ENCODE data around the gene ATXN10. TPM values are rescaled to one million over a fixed set of nuclear protein-coding genes. Genes with fewer than 3 reads are reported as not detected.

The ATXN10 gene
- total RNA-seq, 2 experiments from 2014 or later: 43.8 to 48.0 TPM

DNA sequence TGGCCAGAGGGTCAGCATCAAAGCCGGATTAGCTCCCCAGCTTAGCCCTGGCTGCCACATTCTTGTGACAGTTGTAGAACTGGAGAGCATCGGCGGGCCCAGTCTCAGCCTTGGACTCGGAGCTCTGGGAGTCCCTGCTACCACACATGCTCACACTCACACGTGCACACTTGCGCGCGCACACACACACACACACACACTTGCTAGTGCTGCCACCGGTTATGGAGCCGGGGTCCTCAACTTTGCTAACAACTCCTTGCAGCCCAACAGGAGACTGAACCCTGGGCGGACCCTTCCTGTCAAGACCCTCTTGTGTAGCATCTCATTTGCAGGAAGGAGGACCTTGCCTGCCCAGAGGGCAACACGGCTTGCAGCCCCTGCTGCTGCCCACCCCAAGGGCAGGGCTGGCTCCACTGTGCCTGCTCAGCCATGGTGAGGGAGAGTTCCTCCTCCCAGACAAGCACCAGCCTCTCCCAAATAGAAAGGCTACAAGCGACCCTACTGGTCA lies 197.8 kb downstream of the ATXN10 start:
- Mint-ChIP-seq H3K27me3 (peaks cover 29% of the 10 kb centered on the region), H3K4me3 (no peak overlapping the region), H3K9me3 (no peaks in the 10 kb centered on the region), H3K27ac (no peak overlapping the region), H3K36me3 (ENCODE audit: low read depth) (no peaks in the 10 kb centered on the region), H3K4me1 (ENCODE audit: low read depth) (peaks cover 8% of the 10 kb centered on the region)
- Histone ChIP-seq H3K4me1 (ENCODE audit: insufficient read depth, low read length) (peaks cover under 1% of the 10 kb centered on the region), H3K9me3 (ENCODE audit: control insufficient read depth in 1 of 2, insufficient read depth in 1 of 2, low read length in 2 of 2) (peaks cover 12 to 33% of the 10 kb centered on the region in 2 experiments), H3K4me3 (ENCODE audit: low read length) (no peak overlapping the region), H3K27ac (ENCODE audit: low read depth in 1 of 2, low read length in 2 of 2) (no peak overlapping the region), H3K36me3 (ENCODE audit: insufficient read depth, low read length) (no peaks in the 10 kb centered on the region), H3K27me3 (ENCODE audit: control insufficient read depth in 1 of 2, insufficient read depth in 2 of 2, low read length in 2 of 2) (peaks cover 17 to 37% of the 10 kb centered on the region in 2 experiments)
- ATAC-seq (ENCODE audit: poor library complexity): no peak
- POLR2A ChIA-PET: no interaction called here
- intact Hi-C loops (cut with DNase I, micrococcal nuclease): loop anchor here in 1 of 2 experiments (10.0 kb wide), 2 partner anchors 225 to 245 kb away; no protein-coding TSS in a partner anchor
- CTCF ChIA-PET: no interaction called here
- TF ChIP-seq, protein P1, sequence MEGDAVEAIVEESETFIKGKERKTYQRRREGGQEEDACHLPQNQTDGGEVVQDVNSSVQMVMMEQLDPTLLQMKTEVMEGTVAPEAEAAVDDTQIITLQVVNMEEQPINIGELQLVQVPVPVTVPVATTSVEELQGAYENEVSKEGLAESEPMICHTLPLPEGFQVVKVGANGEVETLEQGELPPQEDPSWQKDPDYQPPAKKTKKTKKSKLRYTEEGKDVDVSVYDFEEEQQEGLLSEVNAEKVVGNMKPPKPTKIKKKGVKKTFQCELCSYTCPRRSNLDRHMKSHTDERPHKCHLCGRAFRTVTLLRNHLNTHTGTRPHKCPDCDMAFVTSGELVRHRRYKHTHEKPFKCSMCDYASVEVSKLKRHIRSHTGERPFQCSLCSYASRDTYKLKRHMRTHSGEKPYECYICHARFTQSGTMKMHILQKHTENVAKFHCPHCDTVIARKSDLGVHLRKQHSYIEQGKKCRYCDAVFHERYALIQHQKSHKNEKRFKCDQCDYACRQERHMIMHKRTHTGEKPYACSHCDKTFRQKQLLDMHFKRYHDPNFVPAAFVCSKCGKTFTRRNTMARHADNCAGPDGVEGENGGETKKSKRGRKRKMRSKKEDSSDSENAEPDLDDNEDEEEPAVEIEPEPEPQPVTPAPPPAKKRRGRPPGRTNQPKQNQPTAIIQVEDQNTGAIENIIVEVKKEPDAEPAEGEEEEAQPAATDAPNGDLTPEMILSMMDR (IDR thresholded peaks at IDR 0.05): no peak
- no peak for DNase-seq

DNA sequence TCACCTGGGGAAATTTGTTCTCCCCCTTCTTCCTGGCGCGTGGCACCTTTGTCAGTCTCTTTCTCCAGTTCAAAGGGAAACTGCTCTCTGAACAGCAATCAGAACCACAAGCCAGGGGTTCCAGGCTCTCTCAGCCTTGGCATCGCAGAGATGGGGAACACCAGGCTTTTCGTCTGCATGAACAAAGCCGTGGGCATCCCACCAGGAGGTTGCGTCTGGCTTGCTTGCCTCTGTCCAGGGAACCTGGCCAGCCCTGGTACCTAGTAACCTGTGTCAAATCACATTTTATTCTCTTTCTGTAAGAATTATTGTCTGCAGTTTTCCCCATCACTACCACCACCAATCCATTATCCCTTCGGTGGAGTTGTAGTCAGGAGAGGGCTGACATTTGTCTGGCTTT lies 198.4 kb downstream of the ATXN10 start:
- ChIA-PET CTCF (no interaction called here), POLR2A (no interaction called here)
- intact Hi-C loops (cut with DNase I, micrococcal nuclease): no loop called here
- Histone ChIP-seq H3K27me3 (ENCODE audit: control insufficient read depth in 1 of 2, insufficient read depth in 2 of 2, low read length in 2 of 2) (peaks cover 15 to 30% of the 10 kb centered on the region in 2 experiments), H3K9me3 (ENCODE audit: control insufficient read depth in 1 of 2, insufficient read depth in 1 of 2, low read length in 2 of 2) (peaks cover 12 to 33% of the 10 kb centered on the region in 2 experiments), H3K4me1 (ENCODE audit: insufficient read depth, low read length) (no peaks in the 10 kb centered on the region), H3K27ac (ENCODE audit: low read depth in 1 of 2, low read length in 2 of 2) (no peak overlapping the region), H3K4me3 (ENCODE audit: low read length) (no peak overlapping the region), H3K36me3 (ENCODE audit: insufficient read depth, low read length) (no peaks in the 10 kb centered on the region)
- peaks cover 24% of the 10 kb centered on the region for H3K27me3 Mint-ChIP-seq
- no peaks in the 10 kb centered on the region for H3K9me3 Mint-ChIP-seq
- H3K4me3 Mint-ChIP-seq: no peak overlapping the region
- ATAC-seq (ENCODE audit: poor library complexity) (no peak), DNase-seq (no peak)
- H3K27ac Mint-ChIP-seq: no peak overlapping the region
- H3K4me1 Mint-ChIP-seq (ENCODE audit: low read depth): peaks cover 2% of the 10 kb centered on the region
- TF ChIP-seq, protein P1 (IDR thresholded peaks at IDR 0.05): no peak
- H3K36me3 Mint-ChIP-seq (ENCODE audit: low read depth): no peaks in the 10 kb centered on the region

- Histone ChIP-seq H3K27ac (ENCODE audit: low read depth in 1 of 2, low read length in 2 of 2) (no peak overlapping the region), H3K4me3 (ENCODE audit: low read length) (no peak overlapping the region), H3K36me3 (ENCODE audit: insufficient read depth, low read length) (no peaks in the 10 kb centered on the region), H3K4me1 (ENCODE audit: insufficient read depth, low read length) (no peaks in the 10 kb centered on the region), H3K27me3 (ENCODE audit: control insufficient read depth in 1 of 2, insufficient read depth in 2 of 2, low read length in 2 of 2) (peaks cover 11 to 16% of the 10 kb centered on the region in 2 experiments), H3K9me3 (ENCODE audit: control insufficient read depth in 1 of 2, insufficient read depth in 1 of 2, low read length in 2 of 2) (peaks cover 12 to 23% of the 10 kb centered on the region in 2 experiments)
- TF ChIP-seq, protein P1 (IDR thresholded peaks at IDR 0.05): no peak
- no peak for DNase-seq
- POLR2A ChIA-PET: no interaction called here
- H3K4me1 Mint-ChIP-seq (ENCODE audit: low read depth): no peaks in the 10 kb centered on the region
- intact Hi-C loops (cut with DNase I, micrococcal nuclease): no loop called here
- no peak for ATAC-seq (ENCODE audit: poor library complexity)
- H3K27ac Mint-ChIP-seq: no peak overlapping the region
- H3K27me3 Mint-ChIP-seq: peaks cover 27% of the 10 kb centered on the region
- no peaks in the 10 kb centered on the region for H3K9me3 Mint-ChIP-seq
- H3K36me3 Mint-ChIP-seq (ENCODE audit: low read depth): no peaks in the 10 kb centered on the region
- CTCF ChIA-PET: no interaction called here
- H3K4me3 Mint-ChIP-seq: no peak overlapping the region
Measured at GRCh38 chr22:45871721-45872120, 200.1 kb downstream of the ATXN10 start.
